ENCODE results near the gene MB.

GRCh38 chr22:35569916-35570315 lies 47.2 kb downstream of the MB start:
- TF ChIP-seq KDM5A (IDR thresholded peaks at IDR 0.05), result no peak
- no peak for TF ChIP-seq REST (IDR thresholded peaks at IDR 0.05)
- no peak for TF ChIP-seq CTCF (IDR thresholded peaks at IDR 0.05)
- TF ChIP-seq CEBPB (IDR thresholded peaks at IDR 0.05), result no peak
- no peak for TF ChIP-seq KDM1A (IDR thresholded peaks at IDR 0.05; ENCODE audit: low read depth)
- TF ChIP-seq MYC (IDR thresholded peaks at IDR 0.05; ENCODE audit: borderline replicate concordance, low read length), result no peak
- no peak for TF ChIP-seq NFE2L2 (conservative IDR thresholded peaks at IDR 0.05; ENCODE audit: low read length)
- no peak for TF ChIP-seq EP300 (IDR thresholded peaks at IDR 0.05)
- TF ChIP-seq RFX5 (IDR thresholded peaks at IDR 0.05), result no peak
- TF ChIP-seq RCOR1 (IDR thresholded peaks at IDR 0.05; ENCODE audit: low read depth, low read length), result no peak
